Retinal pigment epithelial cell (primary cell): ENCODE results near the gene SBF1.

ENCODE experiments used
- DNase-seq: peaks from one replicate; pipeline ENCODE4 v3.0.0-alpha.2; 2010; ENCODE audit warnings: low read depth
- H3K4me3 ChIP-seq: 2 replicates; pipeline ENCODE4 v1.5.1; 2011; ENCODE audit warnings: mild to moderate bottlenecking, low read length, control low read depth, moderate library complexity
- CTCF ChIP-seq: conservative IDR thresholded peaks from 2 replicates; pipeline ENCODE4 v1.5.1; 2011; ENCODE audit warnings: low read depth, low read length, control low read depth, inconsistent platforms

Gene SBF1

GRCh38 chr22:50441428-50441993, 33.3 kb downstream of the SBF1 start:
- no peak overlapping the region for H3K4me3 ChIP-seq
- no peak for DNase-seq
- no peak for TF ChIP-seq CTCF

- no peak overlapping the region for H3K4me3 ChIP-seq
- no peak for TF ChIP-seq CTCF
- no peak for DNase-seq
These were observed 34.1 kb downstream of the SBF1 start for GRCh38 chr22:50440544-50441249.

- no peak overlapping the region for H3K4me3 ChIP-seq
- TF ChIP-seq CTCF = no peak
- no peak for DNase-seq
These were observed 34.9 kb downstream of the SBF1 start for GRCh38 chr22:50439871-50440331.

GRCh38 chr22:50439314-50439870, 35.4 kb downstream of the SBF1 start:
- TF ChIP-seq CTCF = no peak
- no peak overlapping the region for H3K4me3 ChIP-seq
- no peak for DNase-seq

- no peak for DNase-seq
- TF ChIP-seq CTCF = no peak
- H3K4me3 ChIP-seq = no peak overlapping the region
These were observed 36.2 kb downstream of the SBF1 start for GRCh38 chr22:50438305-50439275.

GRCh38 chr22:50437511-50438304, 37.1 kb downstream of the SBF1 start:
- no peak for TF ChIP-seq CTCF
- DNase-seq = no peak
- H3K4me3 ChIP-seq = no peak overlapping the region
